HepG2 (cell line): ENCODE measurements around the gene PRAMEF12.
"Not testable (repeated sequence)": the region's sequence is repeated elsewhere in the genome, so short reads cannot be mapped to it uniquely, and the experiment has no call there.

Experiments
- E2F5 ChIP-seq: sonication (generic); formaldehyde crosslinking; conservative IDR thresholded peaks from 2 replicates; pipeline ENCODE4 v1.4.0; 2020; ENCODE audit warnings: missing genetic modification reagents
- EZH2 ChIP-seq: conservative IDR thresholded peaks from 2 replicates; pipeline ENCODE4 v1.6.1; 2012; ENCODE audit warnings: mild to moderate bottlenecking, low read depth, low read length, moderate library complexity
- FOXO1 ChIP-seq: sonication (generic); formaldehyde crosslinking; IDR thresholded peaks from 2 replicates; pipeline ENCODE4 v1.4.0; 2020; ENCODE audit warnings: missing genetic modification reagents
- JUNB ChIP-seq: sonication (generic); formaldehyde crosslinking; IDR thresholded peaks from 2 replicates; pipeline ENCODE4 v1.8.0; 2022; ENCODE audit warnings: missing genetic modification reagents, mild to moderate bottlenecking, borderline replicate concordance
- MAZ ChIP-seq, 2 experiments: sonication (generic) in 1 of 2; formaldehyde crosslinking in 1 of 2; IDR thresholded peaks; 2 replicates each; pipeline versions ENCODE4 v1.5.0 to v1.6.1; 2012 to 2020; ENCODE audit warnings: low read depth in 2 of 2, mild to moderate bottlenecking in 2 of 2, borderline replicate concordance in 1 of 2, improper control_type of control experiment in 1 of 2, low read length in 1 of 2, missing genetic modification reagents in 1 of 2, moderate library complexity in 1 of 2
- MBD4 ChIP-seq: IDR thresholded peaks from 2 replicates; pipeline ENCODE4 v1.6.1; 2012; ENCODE audit warnings: low read length, inconsistent platforms, borderline replicate concordance
- MTF1 ChIP-seq: sonication (generic); formaldehyde crosslinking; IDR thresholded peaks from 2 replicates; pipeline ENCODE4 v1.5.0; 2020; ENCODE audit warnings: missing genetic modification reagents
- NPAS2 ChIP-seq: sonication (generic); formaldehyde crosslinking; IDR thresholded peaks from 2 replicates; pipeline ENCODE4 v1.8.0; 2022; ENCODE audit warnings: mild to moderate bottlenecking, missing genetic modification reagents, borderline replicate concordance
- PBX3 ChIP-seq: sonication (generic); formaldehyde crosslinking; IDR thresholded peaks from 2 replicates; pipeline ENCODE4 v1.8.1; 2023; ENCODE audit warnings: missing genetic modification reagents, inconsistent platforms, borderline replicate concordance
- RAD51 ChIP-seq: fragments of 450-650 bp; IDR thresholded peaks from 2 replicates; pipeline ENCODE4 v1.6.1; 2016; ENCODE audit warnings: borderline replicate concordance
- TFDP2 ChIP-seq: sonication (generic); formaldehyde crosslinking; IDR thresholded peaks from 2 replicates; pipeline ENCODE4 v1.4.0; 2020; ENCODE audit warnings: missing genetic modification reagents
- ZBTB26 ChIP-seq: IDR thresholded peaks from 2 replicates; pipeline ENCODE4 v1.6.1; 2016; ENCODE audit warnings: missing compliant biosample characterization, missing genetic modification reagents, borderline replicate concordance
- ZEB1 ChIP-seq: IDR thresholded peaks from 2 replicates; pipeline ENCODE4 v1.6.1; 2012; ENCODE audit warnings: mild to moderate bottlenecking, low read depth, inconsistent platforms; ENCODE audit not compliant: insufficient replicate concordance
- ZZZ3 ChIP-seq: sonication (generic); formaldehyde crosslinking; IDR thresholded peaks from 2 replicates; pipeline ENCODE4 v1.4.0; 2020; ENCODE audit warnings: missing genetic modification reagents, mild to moderate bottlenecking, borderline replicate concordance

GRCh38 chr1:12791097-12791496 is 17.6 kb downstream of the PRAMEF12 start, which contains the start of gene PRAMEF1:
- TF ChIP-seq MBD4; MTF1 (CRISPR knock-in tag); TFDP2 (CRISPR knock-in tag); MAZ (IDR thresholded peaks at IDR 0.05; ENCODE audit: borderline replicate concordance, low read depth, low read length); MAZ (CRISPR knock-in tag; IDR thresholded peaks at IDR 0.05; ENCODE audit: low read depth); ZBTB26 (CRISPR knock-in tag); ZEB1; NPAS2 (CRISPR knock-in tag); JUNB (CRISPR knock-in tag); E2F5; PBX3; EZH2; RAD51; FOXO1 (CRISPR knock-in tag); ZZZ3 (CRISPR knock-in tag): not testable (repeated sequence)
